ENCODE results near the gene AGBL4. TPM values are rescaled to one million over a fixed set of nuclear protein-coding genes. Genes with fewer than 3 reads are reported as not detected.

AGBL4 gene
- total RNA-seq, 1 experiment from 2014 or later = not detected

- TF ChIP-seq CTCF (IDR thresholded peaks at IDR 0.05 in 2 of 3, conservative IDR thresholded peaks at IDR 0.05 in 1 of 3; ENCODE audit: borderline replicate concordance in 1 of 3, insufficient read depth in 1 of 3, low read depth in 2 of 3, low read length in 2 of 3) = no peak
- TF ChIP-seq EGR1 (IDR thresholded peaks at IDR 0.05; ENCODE audit: low read depth) = no peak
- TF ChIP-seq MAX (IDR thresholded peaks at IDR 0.05) = no peak
- TF ChIP-seq SP1 (IDR thresholded peaks at IDR 0.05; ENCODE audit: low read depth) = no peak
- no peak for TF ChIP-seq POLR2AphosphoS5 (IDR thresholded peaks at IDR 0.05; ENCODE audit: low read depth, low read length)
- no peak for TF ChIP-seq EZH2 (IDR thresholded peaks at IDR 0.05)
- TF ChIP-seq TCF7L2 (IDR thresholded peaks at IDR 0.05; ENCODE audit: borderline replicate concordance, extremely low read depth, insufficient read depth, insufficient read length) = no peak
- no peak for TF ChIP-seq POLR2A (IDR thresholded peaks at IDR 0.05; ENCODE audit: borderline replicate concordance, extremely low read depth, insufficient read depth, insufficient read length)
- TF ChIP-seq FOSL1 (IDR thresholded peaks at IDR 0.05; ENCODE audit: low read depth) = no peak
- no peak for TF ChIP-seq CEBPB (IDR thresholded peaks at IDR 0.05; ENCODE audit: low read depth)
- TF ChIP-seq ELF1 (IDR thresholded peaks at IDR 0.05; ENCODE audit: borderline replicate concordance, low read depth) = no peak
- TF ChIP-seq ZNF274 (IDR thresholded peaks at IDR 0.05; ENCODE audit: low read depth, low read length) = no peak
- TF ChIP-seq EZH2phosphoT487 (IDR thresholded peaks at IDR 0.05; ENCODE audit: borderline replicate concordance) = no peak
- no peak for TF ChIP-seq YY1 (IDR thresholded peaks at IDR 0.05; ENCODE audit: extremely low read depth, insufficient replicate concordance, low read depth, low read length)
Observed at GRCh38 chr1:48864913-48865312, 1158.8 kb downstream of the AGBL4 start (continued).

- Histone ChIP-seq H3K4me2 (ENCODE audit: low read length) (no peak overlapping the region), H3K27me3 (ENCODE audit: insufficient read depth, low read length) (no peaks in the 10 kb centered on the region), H3K36me3 (ENCODE audit: control insufficient read depth in 1 of 2, insufficient read depth in 2 of 2, low read length in 2 of 2) (no peaks in the 10 kb centered on the region), H3K9me2 (ENCODE audit: insufficient read depth) (no peaks in the 10 kb centered on the region), H3K79me2 (ENCODE audit: insufficient read depth, low read length) (no peaks in the 10 kb centered on the region), H3K4me3 (replicated peaks in 1 of 2; ENCODE audit: low read depth in 1 of 2, low read length in 2 of 2) (no peak overlapping the region), H2AFZ (ENCODE audit: low read depth, low read length, poor library complexity, severe bottlenecking) (no peak overlapping the region), H4K20me1 (ENCODE audit: insufficient read depth) (no peaks in the 10 kb centered on the region; the same call in 1 of the 2 replicates), H3K9ac (ENCODE audit: low read length) (no peak overlapping the region), H3K9me3 (ENCODE audit: control insufficient read depth in 1 of 2, insufficient read depth in 1 of 2, low read depth in 1 of 2, low read length in 2 of 2) (peaks cover 0 to 3% of the 10 kb centered on the region in 2 experiments; a peak in 1 of 4 replicates), H3K27ac (ENCODE audit: low read depth, low read length) (no peak overlapping the region), H3K4me1 (ENCODE audit: control insufficient read depth in 1 of 2, insufficient read depth in 2 of 2, low read length in 2 of 2) (no peaks in the 10 kb centered on the region)
- ChIA-PET CTCF (no interaction called here), RAD21 (ENCODE audit: low non-redundant PET in 1 of 2, low total read pairs in 2 of 2, uncharacterized antibody in 2 of 2, unreplicated experiment in 2 of 2) (no interaction called here), POLR2A (no interaction called here)
- ATAC-seq (no peak), DNase-seq (ENCODE audit: low read depth, low spot score) (no peak)
- no TSS peak for BruUV-seq (replicated peaks)
- no peak for TF ChIP-seq YY1 (IDR thresholded peaks at IDR 0.05; ENCODE audit: extremely low read depth, insufficient replicate concordance, low read depth, low read length)
- TF ChIP-seq POLR2A (IDR thresholded peaks at IDR 0.05; ENCODE audit: borderline replicate concordance, extremely low read depth, insufficient read depth, insufficient read length) = no peak
- TF ChIP-seq RAD21 (IDR thresholded peaks at IDR 0.05; ENCODE audit: low read depth) = no peak
- TF ChIP-seq EZH2 (IDR thresholded peaks at IDR 0.05) = no peak
- no peak for TF ChIP-seq REST (IDR thresholded peaks at IDR 0.05; ENCODE audit: low read depth)
- TF ChIP-seq MAX (IDR thresholded peaks at IDR 0.05) = no peak
- TF ChIP-seq CBX3 (IDR thresholded peaks at IDR 0.05; ENCODE audit: low read depth) = no peak
- TF ChIP-seq JUND (IDR thresholded peaks at IDR 0.05) = no peak
- no peak for TF ChIP-seq POLR2AphosphoS5 (IDR thresholded peaks at IDR 0.05; ENCODE audit: low read depth, low read length)
- TF ChIP-seq SIN3A (IDR thresholded peaks at IDR 0.05; ENCODE audit: low read depth) = no peak
- TF ChIP-seq ATF3 (IDR thresholded peaks at IDR 0.05) = no peak
- no peak for TF ChIP-seq CEBPB (IDR thresholded peaks at IDR 0.05; ENCODE audit: low read depth)
- no peak for TF ChIP-seq EGR1 (IDR thresholded peaks at IDR 0.05; ENCODE audit: low read depth)
- TF ChIP-seq ZFX (IDR thresholded peaks at IDR 0.05) = no peak
- TF ChIP-seq ELF1 (IDR thresholded peaks at IDR 0.05; ENCODE audit: borderline replicate concordance, low read depth) = no peak
- TF ChIP-seq SP1 (IDR thresholded peaks at IDR 0.05; ENCODE audit: low read depth) = no peak
- intact Hi-C loops (cut with micrococcal nuclease) = no loop called here
Observed at GRCh38 chr1:48859456-48859855, 1164.3 kb downstream of the AGBL4 start.

Measured in HCT116 (cell line).